Sigmoid colon (tissue), 4 donors: ENCODE measurements around the gene RTF1.

Source experiments
- POLR2A ChIP-seq, 2 donors: fragments of 450-650 bp; IDR thresholded peaks; one replicate each; pipeline ENCODE4 v1.6.1; 2016; ENCODE audit warnings: antibody characterized with exemption in 2 of 2, mild to moderate bottlenecking in 2 of 2, moderate library complexity in 2 of 2
- POLR2AphosphoS5 ChIP-seq, 4 donors: sonication (generic); formaldehyde crosslinking; IDR thresholded peaks; one replicate each; pipeline ENCODE4 v1.6.1; 2017; ENCODE audit warnings: antibody characterized with exemption in 4 of 4
- TF ChIP-seq, protein P1 (sequence below), 4 experiments: fragments of 450-650 bp in 3 of 4; fragments of 200-600 bp in 1 of 4; IDR thresholded peaks; one replicate each; pipeline ENCODE4 v1.5.1; 2016 to 2019; ENCODE audit warnings: antibody characterized with exemption in 4 of 4, mild to moderate bottlenecking in 3 of 4, moderate library complexity in 2 of 4

DNA sequence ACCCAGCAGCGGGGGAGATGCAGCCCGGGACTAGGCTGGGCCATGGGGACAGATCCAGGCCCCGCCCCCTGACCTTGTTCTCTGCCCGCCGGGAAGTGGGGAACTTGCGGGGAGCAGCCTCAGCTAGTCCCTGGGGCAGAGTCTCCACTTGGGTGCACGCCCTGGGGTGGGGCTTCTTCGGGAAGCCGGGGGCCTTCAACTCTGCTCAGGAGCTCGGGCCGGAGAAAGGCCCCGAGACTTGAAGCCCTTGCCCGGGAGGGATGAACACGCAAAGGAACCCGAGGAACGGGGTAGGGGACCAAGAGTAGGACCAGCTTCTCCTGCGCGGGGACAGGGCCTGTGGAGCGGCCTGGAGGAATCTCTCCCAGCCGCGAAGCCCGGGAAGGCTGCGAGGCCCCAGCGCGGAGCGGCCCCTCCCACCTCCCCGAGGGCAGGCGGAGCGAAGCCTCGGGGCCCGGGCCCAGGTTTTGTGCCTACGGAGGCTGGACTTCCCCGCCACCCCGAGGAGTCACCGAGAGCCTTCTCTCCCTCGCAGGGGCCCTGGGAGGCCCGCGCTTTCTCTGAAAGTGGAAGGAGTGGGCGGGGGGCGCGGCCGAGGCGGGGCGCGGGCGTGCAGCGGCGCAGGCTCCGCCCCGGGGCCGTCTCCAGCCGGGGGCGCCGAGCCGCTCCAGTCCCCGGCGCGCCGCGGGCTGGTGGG, 76.5 kb downstream of the RTF1 start, which contains the start of gene ITPKA:
- TF ChIP-seq POLR2AphosphoS5 (IDR thresholded peaks at IDR 0.05) (peak in 1 of 4 donors; percentile 49), POLR2A (IDR thresholded peaks at IDR 0.05) (peak in 1 of 2 donors; percentile 19)
- TF ChIP-seq, protein P1, sequence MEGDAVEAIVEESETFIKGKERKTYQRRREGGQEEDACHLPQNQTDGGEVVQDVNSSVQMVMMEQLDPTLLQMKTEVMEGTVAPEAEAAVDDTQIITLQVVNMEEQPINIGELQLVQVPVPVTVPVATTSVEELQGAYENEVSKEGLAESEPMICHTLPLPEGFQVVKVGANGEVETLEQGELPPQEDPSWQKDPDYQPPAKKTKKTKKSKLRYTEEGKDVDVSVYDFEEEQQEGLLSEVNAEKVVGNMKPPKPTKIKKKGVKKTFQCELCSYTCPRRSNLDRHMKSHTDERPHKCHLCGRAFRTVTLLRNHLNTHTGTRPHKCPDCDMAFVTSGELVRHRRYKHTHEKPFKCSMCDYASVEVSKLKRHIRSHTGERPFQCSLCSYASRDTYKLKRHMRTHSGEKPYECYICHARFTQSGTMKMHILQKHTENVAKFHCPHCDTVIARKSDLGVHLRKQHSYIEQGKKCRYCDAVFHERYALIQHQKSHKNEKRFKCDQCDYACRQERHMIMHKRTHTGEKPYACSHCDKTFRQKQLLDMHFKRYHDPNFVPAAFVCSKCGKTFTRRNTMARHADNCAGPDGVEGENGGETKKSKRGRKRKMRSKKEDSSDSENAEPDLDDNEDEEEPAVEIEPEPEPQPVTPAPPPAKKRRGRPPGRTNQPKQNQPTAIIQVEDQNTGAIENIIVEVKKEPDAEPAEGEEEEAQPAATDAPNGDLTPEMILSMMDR (IDR thresholded peaks at IDR 0.05) = no peak
